GM23338 (cell line): ENCODE data around the gene ZNF19. TPM values are rescaled to one million over a fixed set of nuclear protein-coding genes. Genes with fewer than 3 reads are reported as not detected.

Source experiments
- ATAC-seq: fragments of 200-7000 bp; cut with Tn5 transposase; 3 replicates; pipeline ENCODE4 v1.9.1; 2020
- DNase-seq: peaks from one replicate; pipeline ENCODE4 v3.0.0-alpha.2; 2015; ENCODE audit warnings: low spot score
- H2AFZ ChIP-seq: fragments of 200-600 bp; sonication (generic); 2 replicates; pipeline ENCODE4 v1.8.0; 2016; ENCODE audit warnings: antibody characterized with exemption, mild to moderate bottlenecking, moderate library complexity
- H3F3A ChIP-seq: fragments of 200-600 bp; sonication (generic); replicated peaks from 2 replicates; pipeline ENCODE4 v1.8.0; 2017; ENCODE audit warnings: antibody characterized with exemption, mixed run types, low read depth
- H3K27ac ChIP-seq: fragments of 200-600 bp; sonication (generic); 2 replicates; pipeline ENCODE4 v1.6.1; 2016; ENCODE audit warnings: low read depth
- H3K27me3 ChIP-seq: fragments of 200-600 bp; sonication (generic); 2 replicates; pipeline ENCODE4 v1.8.0; 2016; ENCODE audit warnings: mild to moderate bottlenecking, mixed run types, moderate library complexity; ENCODE audit not compliant: insufficient read depth
- H3K36me3 ChIP-seq: fragments of 200-600 bp; sonication (generic); 2 replicates; pipeline ENCODE4 v1.8.0; 2016; ENCODE audit warnings: mild to moderate bottlenecking; ENCODE audit not compliant: insufficient read depth
- H3K4me1 ChIP-seq: fragments of 200-600 bp; sonication (generic); 2 replicates; pipeline ENCODE4 v1.8.0; 2016; ENCODE audit warnings: mild to moderate bottlenecking, moderate library complexity; ENCODE audit not compliant: insufficient read depth
- H3K4me2 ChIP-seq: fragments of 200-600 bp; sonication (generic); 2 replicates; pipeline ENCODE4 v1.7.1; 2017; ENCODE audit warnings: mixed run types
- H3K4me3 ChIP-seq: fragments of 200-600 bp; sonication (generic); 2 replicates; pipeline ENCODE4 v1.6.1; 2016; ENCODE audit warnings: mixed run types
- H3K79me2 ChIP-seq: fragments of 200-600 bp; sonication (generic); replicated peaks from 2 replicates; pipeline ENCODE4 v1.8.0; 2017; ENCODE audit warnings: mild to moderate bottlenecking; ENCODE audit not compliant: insufficient read depth
- H3K9me2 ChIP-seq: fragments of 200-600 bp; sonication (generic); 2 replicates; pipeline ENCODE4 v1.8.0; 2017; ENCODE audit not compliant: insufficient read depth
- H4K20me1 ChIP-seq: fragments of 200-600 bp; sonication (generic); replicated peaks from 2 replicates; pipeline ENCODE4 v1.8.0; 2017; ENCODE audit warnings: mild to moderate bottlenecking; ENCODE audit not compliant: insufficient read depth
- H3K27ac Mint-ChIP-seq: 2 replicates; pipeline ENCODE4 v1.8.0; 2020; ENCODE audit warnings: inconsistent platforms, mild to moderate bottlenecking, moderate library complexity, mixed read lengths
- H3K27me3 Mint-ChIP-seq: 3 replicates; pipeline ENCODE4 v1.8.0; 2022; ENCODE audit warnings: low read depth, mild to moderate bottlenecking, moderate library complexity, mixed read lengths, inconsistent platforms; ENCODE audit not compliant: insufficient read depth, poor library complexity
- H3K36me3 Mint-ChIP-seq: 3 replicates; pipeline ENCODE4 v1.8.0; 2021; ENCODE audit warnings: low read depth, mild to moderate bottlenecking, inconsistent platforms, moderate library complexity, mixed read lengths
- H3K4me1 Mint-ChIP-seq: 3 replicates; pipeline ENCODE4 v1.8.0; 2020; ENCODE audit warnings: mild to moderate bottlenecking, inconsistent platforms, mixed read lengths
- H3K4me3 Mint-ChIP-seq: 3 replicates; pipeline ENCODE4 v1.8.0; 2021; ENCODE audit warnings: moderate library complexity, mild to moderate bottlenecking, inconsistent platforms, mixed read lengths
- H3K9me3 Mint-ChIP-seq: 3 replicates; pipeline ENCODE4 v1.8.0; 2020; ENCODE audit warnings: moderate library complexity, mild to moderate bottlenecking, inconsistent platforms, mixed read lengths
- CREB1 ChIP-seq: fragments of 250-450 bp; sonication (Bioruptor Pico); IDR thresholded peaks from 2 replicates; pipeline ENCODE4 v1.5.0; 2020; ENCODE audit warnings: low read depth, mild to moderate bottlenecking, moderate library complexity
- CTCF ChIP-seq, 2 experiments: fragments of 200-600 bp in 1 of 2; sonication (generic) in 1 of 2; conservative IDR thresholded peaks; 2 replicates each; pipeline versions ENCODE4 v1.5.1 to v1.6.1; 2016 to 2017; ENCODE audit warnings: antibody characterized with exemption in 2 of 2, low read depth in 2 of 2, mild to moderate bottlenecking in 2 of 2, moderate library complexity in 1 of 2
- ETS1 ChIP-seq: IDR thresholded peaks from 2 replicates; pipeline ENCODE4 v1.6.1; 2016; ENCODE audit warnings: antibody characterized with exemption
- EZH2 ChIP-seq: fragments of 200-600 bp; sonication (generic); IDR thresholded peaks from one replicate; pipeline ENCODE4 v1.8.0; 2017; ENCODE audit warnings: antibody characterized with exemption, mild to moderate bottlenecking, low read depth; ENCODE audit not compliant: unreplicated experiment
- EZH2phosphoT487 ChIP-seq: fragments of 200-600 bp; sonication (generic); IDR thresholded peaks from one replicate; pipeline ENCODE4 v1.8.1; 2018; ENCODE audit warnings: antibody characterized with exemption; ENCODE audit not compliant: unreplicated experiment
- JUNB ChIP-seq: IDR thresholded peaks from one replicate; pipeline ENCODE4 v1.6.1; 2016; ENCODE audit warnings: antibody characterized with exemption; ENCODE audit not compliant: unreplicated experiment
- NANOG ChIP-seq: IDR thresholded peaks from 2 replicates; pipeline ENCODE4 v1.6.1; 2016; ENCODE audit warnings: antibody characterized with exemption, borderline replicate concordance
- POLR2AphosphoS5 ChIP-seq: IDR thresholded peaks from 2 replicates; pipeline ENCODE4 v1.6.1; 2016; ENCODE audit warnings: antibody characterized with exemption, low read depth
- STAT1 ChIP-seq: IDR thresholded peaks from one replicate; pipeline ENCODE4 v1.6.1; 2016; ENCODE audit warnings: antibody characterized with exemption; ENCODE audit not compliant: unreplicated experiment
- ZNF114 ChIP-seq: fragments of 250-450 bp; sonication (Bioruptor Pico); IDR thresholded peaks from 2 replicates; pipeline ENCODE4 v1.5.0; 2020; ENCODE audit warnings: mild to moderate bottlenecking, moderate library complexity
- ZNF331 ChIP-seq: fragments of 250-450 bp; sonication (Bioruptor Pico); IDR thresholded peaks from 2 replicates; pipeline ENCODE4 v1.5.0; 2020; ENCODE audit warnings: low read depth, mild to moderate bottlenecking, moderate library complexity
- ZNF462 ChIP-seq: fragments of 250-450 bp; sonication (Bioruptor Pico); IDR thresholded peaks from 2 replicates; pipeline ENCODE4 v1.5.0; 2020; ENCODE audit warnings: mild to moderate bottlenecking, moderate library complexity
- polyA plus RNA-seq: library from polyadenylated mRNA; unstranded; fragments of >200 nt; fragmentation: Nextera tagmentation; extraction: Ambion mirVana; gene quantifications from 2 replicates; pipeline ENCODE4 v1.2.1, GENCODE V29; 2016
- total RNA-seq: library from RNA; depleted of rRNA; stranded (reverse); fragments of >200 nt; shearing (Covaris generic); gene quantifications from 2 replicates; pipeline ENCODE4 v1.2.3, GENCODE V29; 2014
- TF ChIP-seq, protein P1 (sequence below): IDR thresholded peaks from one replicate; pipeline ENCODE4 v1.6.1; 2018; ENCODE audit warnings: antibody characterized with exemption; ENCODE audit not compliant: unreplicated experiment

The ZNF19 gene
- total and polyA plus RNA-seq, 2 experiments from 2014 or later = 1.0 to 4.8 TPM

DNA sequence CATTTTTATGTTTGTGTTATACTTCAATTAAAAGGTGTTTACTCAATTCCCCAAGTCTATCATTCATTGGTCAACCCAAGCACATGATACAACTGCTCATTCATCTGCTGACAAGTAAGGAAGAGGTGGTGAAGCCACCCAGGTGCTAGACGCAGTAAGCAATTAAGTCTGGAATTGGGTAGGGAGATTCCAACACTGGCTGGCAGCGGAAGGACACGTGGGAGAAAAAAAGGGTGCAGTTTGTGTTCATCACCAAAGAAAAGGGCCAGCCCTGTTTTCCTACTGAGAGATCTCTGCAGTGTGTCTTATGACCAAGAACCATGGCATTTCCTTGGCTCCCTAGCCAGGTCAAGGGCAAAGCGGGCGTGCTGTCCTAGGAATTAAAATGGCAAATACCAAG, 15.2 kb downstream of the ZNF19 start:
- no peaks in the 10 kb centered on the region for H3F3A ChIP-seq
- DNase-seq (no peak), ATAC-seq (no peak)
- H3K79me2 ChIP-seq = no peaks in the 10 kb centered on the region
- H3K27ac Mint-ChIP-seq = no peak overlapping the region
- H3K27ac ChIP-seq = no peak overlapping the region
- H4K20me1 ChIP-seq = no peaks in the 10 kb centered on the region; the same call in 1 of the 2 replicates
- H3K9me2 ChIP-seq = no peaks in the 10 kb centered on the region
- H3K4me1 Mint-ChIP-seq = no peaks in the 10 kb centered on the region
- H3K36me3 ChIP-seq = no peaks in the 10 kb centered on the region
- no peak overlapping the region for H3K4me3 Mint-ChIP-seq
- no peaks in the 10 kb centered on the region for H3K4me1 ChIP-seq
- H3K27me3 ChIP-seq = no peaks in the 10 kb centered on the region
- H3K27me3 Mint-ChIP-seq = peaks cover 4% of the 10 kb centered on the region
- no peaks in the 10 kb centered on the region for H3K9me3 Mint-ChIP-seq
- 0 out of 3 replicates have a peak, but pooled peaks cover 3% of the 10 kb centered on the region for H3K36me3 Mint-ChIP-seq
- H3K4me3 ChIP-seq = no peak overlapping the region
- H2AFZ ChIP-seq = no peak overlapping the region
- TF ChIP-seq ZNF331 (no peak), EZH2 (no peak), STAT1 (no peak), JUNB (no peak), CTCF (conservative IDR thresholded peaks at IDR 0.05; ENCODE audit: low read depth in 2 of 2) (no peak), NANOG (no peak), POLR2AphosphoS5 (no peak), CREB1 (CRISPR knock-in tag) (no peak), ETS1 (no peak), ZNF114 (no peak), ZNF462 (CRISPR knock-in tag) (no peak), EZH2phosphoT487 (no peak)
- TF ChIP-seq, protein P1, sequence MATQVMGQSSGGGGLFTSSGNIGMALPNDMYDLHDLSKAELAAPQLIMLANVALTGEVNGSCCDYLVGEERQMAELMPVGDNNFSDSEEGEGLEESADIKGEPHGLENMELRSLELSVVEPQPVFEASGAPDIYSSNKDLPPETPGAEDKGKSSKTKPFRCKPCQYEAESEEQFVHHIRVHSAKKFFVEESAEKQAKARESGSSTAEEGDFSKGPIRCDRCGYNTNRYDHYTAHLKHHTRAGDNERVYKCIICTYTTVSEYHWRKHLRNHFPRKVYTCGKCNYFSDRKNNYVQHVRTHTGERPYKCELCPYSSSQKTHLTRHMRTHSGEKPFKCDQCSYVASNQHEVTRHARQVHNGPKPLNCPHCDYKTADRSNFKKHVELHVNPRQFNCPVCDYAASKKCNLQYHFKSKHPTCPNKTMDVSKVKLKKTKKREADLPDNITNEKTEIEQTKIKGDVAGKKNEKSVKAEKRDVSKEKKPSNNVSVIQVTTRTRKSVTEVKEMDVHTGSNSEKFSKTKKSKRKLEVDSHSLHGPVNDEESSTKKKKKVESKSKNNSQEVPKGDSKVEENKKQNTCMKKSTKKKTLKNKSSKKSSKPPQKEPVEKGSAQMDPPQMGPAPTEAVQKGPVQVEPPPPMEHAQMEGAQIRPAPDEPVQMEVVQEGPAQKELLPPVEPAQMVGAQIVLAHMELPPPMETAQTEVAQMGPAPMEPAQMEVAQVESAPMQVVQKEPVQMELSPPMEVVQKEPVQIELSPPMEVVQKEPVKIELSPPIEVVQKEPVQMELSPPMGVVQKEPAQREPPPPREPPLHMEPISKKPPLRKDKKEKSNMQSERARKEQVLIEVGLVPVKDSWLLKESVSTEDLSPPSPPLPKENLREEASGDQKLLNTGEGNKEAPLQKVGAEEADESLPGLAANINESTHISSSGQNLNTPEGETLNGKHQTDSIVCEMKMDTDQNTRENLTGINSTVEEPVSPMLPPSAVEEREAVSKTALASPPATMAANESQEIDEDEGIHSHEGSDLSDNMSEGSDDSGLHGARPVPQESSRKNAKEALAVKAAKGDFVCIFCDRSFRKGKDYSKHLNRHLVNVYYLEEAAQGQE = no peak
- no peak overlapping the region for H3K4me2 ChIP-seq
